HG03060 (cell line): ENCODE data around the gene DIP2C.
"Not testable (repeated sequence)": the region's sequence is repeated elsewhere in the genome, so short reads cannot be mapped to it uniquely, and the experiment has no call there.

Source experiments
- ATAC-seq: cut with Tn5 transposase; IDR thresholded peaks from one replicate; pipeline ENCODE4 v1.9.1; 2021; ENCODE audit warnings: low read depth, moderate number of reproducible peaks; ENCODE audit not compliant: unreplicated experiment

The DIP2C gene

DNA sequence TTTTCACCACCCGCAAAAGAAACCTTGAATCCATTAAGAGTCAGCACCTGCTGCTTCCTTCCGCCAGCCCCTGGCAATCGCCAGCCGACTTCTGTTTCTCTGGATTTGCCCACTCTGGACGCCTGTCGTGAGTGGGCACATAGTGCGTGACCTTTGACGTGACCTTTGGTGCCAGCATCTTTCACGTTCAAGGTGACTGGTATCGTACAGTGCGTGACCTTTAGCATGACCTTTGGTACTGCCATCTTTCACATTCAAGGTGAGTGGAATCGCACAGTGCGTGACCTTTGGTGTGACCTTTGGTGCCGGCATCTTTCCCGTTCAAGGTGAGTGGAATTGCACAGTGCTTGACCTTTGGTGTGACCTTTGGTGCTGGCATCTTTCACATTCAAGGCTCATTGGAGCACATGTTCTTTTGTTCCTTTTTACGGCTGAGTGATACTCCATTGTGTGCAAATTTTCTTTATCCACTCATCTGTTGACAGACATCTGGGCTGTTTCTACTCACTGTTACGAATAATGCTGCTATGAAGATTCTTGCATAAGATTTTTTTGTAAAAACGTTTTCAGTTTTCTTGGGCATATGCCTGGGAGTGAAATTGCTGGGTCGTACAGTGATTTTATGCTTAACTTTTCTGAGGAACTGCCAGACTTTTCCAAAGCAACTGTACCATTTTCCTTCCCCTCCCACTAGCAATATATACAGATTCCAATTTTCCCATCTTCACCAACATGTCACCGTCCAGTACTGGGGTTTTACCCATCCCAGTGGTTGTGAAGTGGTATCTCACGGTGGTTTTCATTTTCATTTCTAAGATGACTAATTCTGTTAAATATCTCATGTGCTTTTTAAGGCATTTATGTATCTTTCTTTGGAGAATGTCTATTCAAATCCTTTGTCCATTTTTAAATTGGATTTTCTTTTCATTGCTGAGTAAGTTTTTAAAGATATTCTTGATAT is 145.3 kb downstream of the DIP2C start:
- ATAC-seq: no peak

DNA sequence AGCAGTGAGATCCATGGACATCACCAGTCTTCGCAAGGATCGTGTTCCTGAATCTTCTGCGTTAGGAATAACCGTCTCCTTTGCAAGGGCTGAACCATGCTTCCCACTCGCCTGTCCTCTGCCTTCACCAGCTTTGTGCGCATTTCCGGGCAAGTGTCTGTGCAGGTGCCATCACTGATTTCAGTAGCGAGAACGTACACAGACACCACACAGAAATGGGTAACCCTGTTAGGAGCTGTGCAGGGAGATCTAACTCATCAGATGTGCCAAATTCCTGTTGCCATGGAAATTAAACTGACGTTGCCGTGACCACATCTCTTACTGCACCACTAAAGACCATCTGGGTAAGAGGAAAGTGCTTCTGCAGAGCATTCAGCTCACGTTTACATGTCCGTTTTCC is 146.3 kb downstream of the DIP2C start:
- ATAC-seq: no peak

DNA sequence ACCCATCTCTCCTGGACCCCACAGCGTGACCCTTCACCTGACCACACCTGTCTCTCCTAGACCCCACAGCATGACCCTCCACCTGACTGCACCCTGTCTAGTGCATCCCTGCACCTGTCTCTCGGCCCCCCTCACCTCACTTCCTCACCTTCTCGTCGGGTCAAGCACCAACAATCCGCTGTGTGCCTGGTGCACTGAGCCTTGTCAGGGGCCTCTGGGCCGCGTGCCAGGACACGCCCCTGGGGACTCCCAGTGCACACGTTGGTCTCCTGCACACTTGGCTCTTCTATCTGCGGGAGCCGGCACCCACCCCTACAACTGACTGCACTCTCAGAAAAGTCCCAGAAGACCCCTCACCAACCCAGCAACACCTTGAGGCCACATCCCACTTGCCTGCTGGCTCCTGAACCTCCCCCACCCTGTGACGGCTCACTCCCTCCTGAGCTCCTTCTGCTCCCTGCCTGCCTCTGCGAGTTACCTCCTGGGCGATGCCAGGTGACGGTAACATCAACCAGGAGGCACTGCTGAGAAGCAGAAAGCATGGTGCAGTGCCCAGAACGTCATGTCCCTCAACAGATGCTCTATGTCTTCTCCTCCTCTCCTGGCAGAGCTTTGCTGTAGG is 147.6 kb downstream of the DIP2C start:
- no peak for ATAC-seq

DNA sequence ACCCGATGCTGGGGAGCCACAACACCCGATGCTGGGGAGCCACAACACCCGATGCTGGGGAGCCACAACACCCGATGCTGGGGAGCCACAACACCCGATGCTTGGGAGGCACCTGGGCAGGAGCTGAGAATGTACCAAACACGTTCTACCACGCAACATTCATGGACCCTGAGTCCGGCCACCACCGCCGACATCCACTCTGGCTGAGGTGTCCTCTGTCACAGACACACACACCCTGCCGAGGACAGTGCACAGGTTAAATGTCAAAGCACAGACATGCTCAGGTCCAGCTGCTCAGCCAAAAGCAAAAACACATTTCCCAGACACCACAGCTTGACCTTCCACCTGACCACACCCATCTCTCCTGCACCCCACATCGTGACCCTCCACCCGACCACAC is 148.4 kb downstream of the DIP2C start:
- ATAC-seq: no peak

DNA sequence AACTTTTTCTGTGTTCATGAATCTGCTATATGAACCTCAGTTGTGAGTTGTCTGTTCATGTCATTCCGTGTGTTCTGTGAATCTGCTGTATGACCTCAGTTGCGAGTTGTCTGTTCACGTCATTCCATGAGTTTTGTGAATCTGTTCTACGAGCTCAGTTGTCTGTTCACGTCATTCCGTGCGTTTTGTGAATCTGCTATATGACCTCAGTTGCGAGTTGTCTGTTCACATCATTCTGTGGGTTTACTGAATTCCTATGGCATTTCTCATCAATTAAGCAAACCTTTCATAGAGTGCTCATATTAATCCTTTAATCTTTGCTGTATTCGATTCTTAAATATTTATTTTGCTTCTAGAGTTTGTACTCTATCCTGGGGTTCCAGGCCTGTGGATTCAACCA is 150.6 kb downstream of the DIP2C start:
- no peak for ATAC-seq

DNA sequence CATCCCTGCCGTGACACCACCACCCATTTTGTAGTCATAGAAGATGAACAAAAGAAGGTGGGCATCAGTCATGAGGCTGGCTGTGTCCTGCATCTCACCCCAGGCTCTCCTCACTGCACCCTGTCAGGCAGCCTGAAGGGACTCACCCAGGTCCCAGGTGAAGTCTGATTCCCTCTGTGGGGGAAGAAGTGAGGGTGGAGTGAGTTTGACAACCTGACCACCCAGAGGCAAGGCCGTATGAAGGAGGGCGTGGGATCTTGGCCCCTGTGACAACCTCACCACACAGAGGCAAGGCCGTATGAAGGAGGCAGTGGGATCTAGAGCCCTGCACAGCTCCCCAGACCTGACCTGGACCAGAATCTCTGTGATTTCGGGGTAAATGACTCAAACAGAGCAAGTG is 152.5 kb downstream of the DIP2C start:
- ATAC-seq: no peak

DNA sequence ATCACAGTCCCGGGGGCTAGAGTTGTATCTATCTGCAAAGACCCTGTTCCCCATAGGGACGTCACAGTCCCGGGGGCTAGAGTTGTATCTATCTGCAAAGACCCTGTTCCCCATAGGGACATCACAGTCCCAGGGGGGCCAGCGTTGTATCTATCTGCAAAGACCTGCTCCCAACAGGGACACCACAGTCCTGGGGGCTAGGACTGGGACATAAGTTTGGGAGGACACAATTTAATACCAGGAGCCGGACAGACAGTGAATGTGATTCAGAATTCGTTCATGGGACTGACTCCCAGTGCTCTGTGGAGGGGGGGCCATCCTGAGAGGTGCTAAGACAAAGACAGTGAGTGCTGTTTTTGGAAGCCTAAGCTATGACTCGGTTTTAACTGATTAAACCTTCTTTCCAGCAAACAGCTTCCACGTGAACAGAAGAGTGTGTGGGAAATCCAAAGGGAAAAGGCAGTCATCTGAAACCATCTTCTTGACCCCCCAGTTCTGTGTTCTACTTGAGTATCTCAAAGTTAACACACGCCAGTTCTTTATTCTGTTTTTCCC is 153.0 kb downstream of the DIP2C start:
- no peak for ATAC-seq

DNA sequence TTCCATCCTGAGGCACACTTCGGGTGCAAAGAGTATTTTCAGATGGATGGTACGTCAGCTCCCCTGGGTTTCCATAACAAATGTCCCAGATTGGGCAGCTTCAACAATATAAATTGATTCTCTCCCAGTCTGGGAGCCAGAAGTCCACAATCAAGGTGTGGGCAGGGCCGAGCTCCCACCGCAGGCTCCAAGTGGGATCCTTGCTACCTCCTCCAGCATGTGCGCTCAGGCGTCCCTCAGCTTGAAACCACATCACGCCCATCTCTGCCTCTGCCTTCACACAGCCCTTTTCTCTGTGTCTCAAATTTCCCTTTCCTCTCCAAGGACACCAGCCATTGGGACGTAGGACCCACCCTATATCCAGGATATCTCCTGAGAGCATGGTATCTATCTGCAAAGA is 153.5 kb downstream of the DIP2C start:
- no peak for ATAC-seq

DNA sequence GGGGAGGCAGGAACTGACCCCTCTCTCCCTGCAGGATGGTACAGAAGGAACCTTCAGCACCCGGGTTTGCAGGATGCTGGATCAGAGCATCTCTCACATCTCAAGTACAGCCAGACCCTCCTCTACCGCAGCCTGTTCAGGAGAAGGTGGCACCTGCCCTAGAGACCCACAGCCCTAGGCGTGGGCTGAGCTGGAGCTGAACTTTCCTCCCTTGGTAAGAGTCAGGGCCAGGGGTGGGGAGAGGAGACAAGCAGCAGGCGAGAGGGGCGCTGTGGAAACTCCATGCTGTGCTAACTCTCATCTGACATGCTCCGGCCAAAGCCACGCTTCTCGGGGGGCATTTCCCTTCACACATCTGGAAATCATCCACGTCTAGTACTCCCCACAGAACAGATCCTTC is 154.4 kb downstream of the DIP2C start:
- no peak for ATAC-seq

DNA sequence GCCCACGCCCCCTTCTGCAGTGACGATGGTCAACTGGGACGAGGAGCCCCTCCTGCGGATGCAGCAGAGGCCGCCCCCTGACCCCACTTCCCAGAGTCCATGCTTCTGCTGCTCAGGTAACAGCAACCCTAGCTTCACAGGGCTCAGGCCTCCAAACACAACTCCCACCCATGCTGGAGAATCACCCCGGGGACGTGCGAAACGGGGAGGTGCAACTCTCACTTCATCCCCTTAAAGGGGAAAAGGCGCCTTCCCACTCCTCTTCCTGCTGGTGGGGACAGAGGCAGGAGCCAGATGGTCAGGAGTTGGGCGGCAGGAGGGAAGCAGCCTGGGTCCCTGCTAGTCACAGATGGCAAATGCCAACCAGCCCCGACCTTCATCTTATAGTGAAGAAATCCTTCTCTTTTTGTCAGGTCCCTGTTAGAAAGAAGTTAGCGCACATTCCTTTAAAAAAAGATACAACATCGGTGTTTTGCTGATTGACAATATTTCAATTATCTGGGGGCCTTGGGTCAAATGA is 155.4 kb downstream of the DIP2C start:
- ATAC-seq: no peak

DNA sequence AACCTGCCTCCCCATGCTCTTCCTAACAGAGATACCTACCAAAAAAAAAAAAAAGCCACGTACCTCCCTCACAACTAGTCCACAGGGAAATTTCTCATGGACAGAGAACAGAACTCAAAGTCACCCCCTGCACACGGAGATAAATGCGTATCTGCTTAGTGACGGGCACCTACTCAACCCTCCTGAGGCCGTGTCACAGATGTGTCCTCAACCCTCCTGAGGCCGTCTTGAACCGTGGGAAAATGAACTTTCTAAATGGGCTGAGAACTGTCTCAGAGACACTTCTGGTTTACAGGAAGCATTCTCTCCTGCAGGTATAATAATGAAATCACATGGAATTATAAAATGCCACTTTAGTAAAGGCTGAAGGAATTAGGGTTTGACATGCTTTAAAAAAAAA is 155.9 kb downstream of the DIP2C start:
- ATAC-seq: no peak

DNA sequence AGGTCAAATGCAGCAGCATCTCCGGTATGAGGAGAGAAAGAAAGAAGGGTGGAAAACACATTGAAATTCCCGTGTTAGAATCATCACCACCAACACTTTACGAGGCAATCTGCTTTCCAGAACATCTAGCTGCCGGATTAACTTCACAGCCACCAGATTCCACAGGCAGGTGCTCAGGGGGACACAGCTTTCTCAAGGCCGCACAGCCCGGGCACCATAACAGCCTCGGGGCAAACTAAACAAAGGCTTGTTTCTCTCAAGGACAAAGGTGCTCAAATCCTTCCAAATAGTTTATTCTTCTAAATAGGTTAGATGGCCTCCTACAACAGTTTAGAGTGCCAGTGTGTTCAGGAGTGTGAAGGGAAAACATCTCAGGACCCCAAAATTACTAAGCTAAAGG is 156.3 kb downstream of the DIP2C start:
- ATAC-seq: no peak

DNA sequence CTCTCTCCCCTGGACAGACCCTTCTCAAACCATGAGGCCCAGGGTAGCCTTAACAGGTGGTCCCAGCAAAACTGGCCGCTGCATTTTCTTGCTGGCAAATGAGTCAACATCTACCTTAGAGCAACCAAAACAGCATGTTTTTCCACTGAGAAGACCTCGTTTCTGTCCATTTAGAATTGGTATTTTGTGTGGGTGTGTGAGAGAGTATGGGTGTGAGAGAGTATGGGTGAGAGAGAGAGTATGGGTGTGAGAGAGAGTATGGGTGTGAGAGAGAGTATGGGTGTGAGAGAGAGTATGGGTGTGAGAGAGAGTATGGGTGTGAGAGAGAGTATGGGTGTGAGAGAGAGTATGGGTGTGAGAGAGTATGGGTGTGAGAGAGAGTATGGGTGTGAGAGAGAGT is 157.1 kb downstream of the DIP2C start:
- not testable (repeated sequence) for ATAC-seq

DNA sequence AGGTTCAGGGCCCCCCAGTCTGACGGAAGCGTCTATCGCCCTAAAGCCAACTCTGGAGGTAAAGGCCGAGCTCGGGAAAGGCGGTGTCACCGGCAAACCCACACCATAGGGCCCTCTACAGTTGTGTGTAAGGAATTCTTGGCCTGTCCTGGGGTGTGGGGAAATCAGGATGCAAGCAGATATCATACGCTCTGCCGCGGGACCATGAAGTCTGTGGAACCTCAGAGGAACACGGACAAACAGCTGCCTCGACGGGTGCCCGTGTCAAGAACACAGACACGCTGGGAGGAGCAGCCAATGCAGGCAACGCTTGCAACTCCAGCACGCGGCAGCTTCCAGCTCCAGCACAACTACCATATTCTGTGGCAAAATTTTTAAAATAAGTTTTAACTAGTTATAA is 157.9 kb downstream of the DIP2C start:
- ATAC-seq: no peak

DNA sequence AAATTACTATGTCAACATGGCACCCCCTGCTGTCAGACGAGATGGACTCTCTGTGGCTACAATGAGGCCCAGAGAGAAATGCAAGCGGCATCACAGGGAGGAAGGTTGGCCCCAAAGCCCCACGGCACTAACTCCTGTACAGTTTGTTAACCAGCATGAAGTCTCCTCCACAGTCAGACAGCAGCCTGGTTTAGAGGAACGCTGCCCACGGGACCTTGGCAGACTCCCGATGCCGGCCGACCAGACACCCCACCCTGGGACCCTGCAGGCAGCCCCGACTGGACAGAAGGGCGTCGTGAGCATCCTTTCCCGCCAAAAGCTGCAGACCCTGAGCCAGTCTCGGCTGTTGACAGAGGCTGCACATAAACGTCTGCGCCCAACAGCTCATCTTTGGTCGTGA is 158.8 kb downstream of the DIP2C start:
- ATAC-seq: no peak

DNA sequence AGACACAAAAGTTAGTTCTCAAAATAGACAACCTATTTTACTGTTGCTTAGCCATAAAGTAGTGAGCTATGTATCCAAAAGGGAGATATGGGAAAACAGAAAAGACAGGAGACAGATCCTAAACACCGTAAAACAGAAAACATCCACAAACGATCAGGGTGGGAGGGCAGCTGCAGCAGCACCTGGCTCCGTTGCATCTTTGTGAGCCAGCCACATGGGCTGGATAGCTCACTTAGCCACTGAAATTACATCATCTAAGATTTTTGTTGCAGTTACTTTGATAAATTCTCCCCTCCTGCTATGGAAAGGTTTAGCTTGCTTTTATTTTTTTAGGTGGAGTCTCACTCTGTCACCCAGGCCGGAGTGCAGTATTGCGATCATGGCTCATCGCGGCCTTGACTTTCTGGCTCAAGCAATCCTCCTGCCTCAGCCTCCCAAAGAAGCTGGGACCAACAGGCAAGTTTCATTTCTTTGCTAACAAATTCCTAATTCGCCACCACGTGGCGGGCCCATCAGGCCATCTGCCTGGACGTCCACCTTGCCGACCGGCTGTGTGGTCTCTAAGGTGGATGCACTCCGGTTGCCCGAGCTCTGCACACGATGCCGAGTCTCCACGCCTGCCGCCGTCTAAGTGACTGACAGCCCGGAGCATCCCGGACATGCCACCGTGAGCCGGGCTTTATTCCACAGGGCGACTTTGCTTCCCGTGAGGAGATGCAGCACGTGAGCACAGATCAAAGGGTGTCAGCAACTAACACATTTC is 159.8 kb downstream of the DIP2C start:
- no peak for ATAC-seq

DNA sequence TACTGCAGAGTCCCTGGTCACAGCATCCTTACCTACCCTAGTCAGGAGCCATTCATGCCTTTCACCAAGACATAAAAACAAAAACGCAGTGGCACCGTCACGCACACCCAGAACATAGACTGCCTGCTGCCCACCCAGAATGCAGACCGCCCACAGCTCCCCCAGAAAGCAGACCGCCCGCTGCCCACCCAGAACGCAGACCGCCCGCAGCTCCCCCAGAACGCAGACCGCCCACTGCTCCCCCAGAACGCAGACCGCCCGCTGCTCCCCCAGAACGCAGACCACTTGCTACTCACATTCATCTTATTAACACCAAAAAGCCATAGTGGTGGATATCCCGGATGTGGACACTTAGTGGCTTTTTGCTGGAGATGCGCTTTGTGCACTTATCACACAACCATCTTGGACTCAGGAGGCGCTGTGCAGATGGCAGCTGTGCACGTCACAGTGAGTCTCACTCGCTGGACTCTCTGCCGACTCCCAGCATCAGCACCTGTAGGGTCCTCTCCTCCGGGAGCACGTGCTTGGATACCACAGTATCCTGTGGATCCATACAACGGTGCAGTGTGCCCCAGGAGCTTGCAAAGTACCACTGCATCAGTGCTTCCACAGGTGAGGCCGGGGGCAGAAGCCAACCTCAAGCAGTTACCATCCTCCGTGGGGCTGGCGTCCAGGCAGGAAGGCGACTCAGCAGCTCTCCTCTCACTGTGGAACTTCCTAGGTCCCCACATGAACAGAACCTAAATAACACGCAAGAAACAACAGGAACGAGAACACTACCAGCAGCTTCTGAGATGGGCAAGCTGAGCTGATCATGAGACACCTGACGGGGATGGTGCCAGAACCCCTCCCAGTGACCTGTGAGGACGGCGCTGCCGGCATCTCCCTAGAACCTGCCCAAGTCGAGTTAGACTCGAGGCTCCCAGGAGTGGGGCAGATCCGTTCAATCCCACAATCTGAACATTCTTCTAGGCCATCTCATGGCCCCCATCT is 161.0 kb downstream of the DIP2C start:
- no peak for ATAC-seq

DNA sequence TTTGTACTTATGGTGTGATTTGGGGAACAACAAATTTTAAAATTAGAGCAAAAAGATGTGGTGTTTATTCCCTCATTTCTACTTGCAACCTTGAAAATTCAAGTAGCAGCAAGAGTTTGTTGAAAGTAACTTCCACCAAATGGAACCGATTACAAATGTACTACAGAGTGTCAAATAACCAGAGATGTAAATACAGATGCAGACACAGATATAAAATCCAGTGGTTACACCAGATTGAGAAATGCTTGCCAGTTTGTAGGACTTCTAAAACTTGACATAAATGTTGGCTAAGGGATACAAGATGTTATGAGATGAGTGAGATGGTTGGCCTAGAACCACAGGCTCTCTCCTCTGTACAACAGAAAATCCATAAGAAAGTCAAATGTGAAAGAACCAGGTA is 162.1 kb downstream of the DIP2C start:
- no peak for ATAC-seq

DNA sequence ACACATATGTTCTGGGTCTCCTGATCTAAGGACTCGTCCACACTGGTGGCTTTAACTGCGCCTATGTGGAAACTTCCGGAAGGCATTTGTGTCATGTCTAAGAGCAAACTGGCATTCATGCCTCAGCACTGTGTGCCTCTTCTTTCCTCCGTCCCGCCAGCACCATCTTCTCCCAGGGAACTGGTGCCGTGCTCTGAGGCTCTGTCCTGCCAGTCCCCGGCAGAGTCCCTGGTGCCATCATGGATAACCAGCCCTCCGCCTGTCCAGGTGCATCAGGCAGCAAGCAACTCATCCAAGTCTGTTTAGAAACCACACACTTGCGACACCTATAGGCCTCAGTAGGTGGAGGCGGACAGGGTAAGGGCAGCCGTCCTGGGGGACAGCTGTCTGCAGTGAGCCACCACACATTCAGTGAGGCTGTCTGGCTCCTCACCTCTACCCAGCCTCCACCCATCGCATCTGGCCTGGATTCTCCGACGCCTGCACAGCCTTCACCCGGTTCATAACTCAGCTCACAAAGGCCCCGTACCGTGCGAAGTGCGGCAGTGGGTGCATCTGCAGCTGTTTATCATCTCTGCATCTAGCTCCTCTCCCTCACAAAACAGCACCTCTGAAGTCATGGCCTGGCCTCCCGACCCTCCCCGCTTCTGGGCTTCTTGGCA is 162.7 kb downstream of the DIP2C start:
- ATAC-seq: no peak
